Measurements from ENCODE around the gene SEPTIN1. TPM values are rescaled to one million over a fixed set of nuclear protein-coding genes. Genes with fewer than 3 reads are reported as not detected.

The SEPTIN1 gene
- total and polyA plus RNA-seq, 2 of the 13 experiments (the other 11 are each of a cell fraction or from before 2014, with no cell fraction given), result 0.18 to 0.67 TPM

DNA sequence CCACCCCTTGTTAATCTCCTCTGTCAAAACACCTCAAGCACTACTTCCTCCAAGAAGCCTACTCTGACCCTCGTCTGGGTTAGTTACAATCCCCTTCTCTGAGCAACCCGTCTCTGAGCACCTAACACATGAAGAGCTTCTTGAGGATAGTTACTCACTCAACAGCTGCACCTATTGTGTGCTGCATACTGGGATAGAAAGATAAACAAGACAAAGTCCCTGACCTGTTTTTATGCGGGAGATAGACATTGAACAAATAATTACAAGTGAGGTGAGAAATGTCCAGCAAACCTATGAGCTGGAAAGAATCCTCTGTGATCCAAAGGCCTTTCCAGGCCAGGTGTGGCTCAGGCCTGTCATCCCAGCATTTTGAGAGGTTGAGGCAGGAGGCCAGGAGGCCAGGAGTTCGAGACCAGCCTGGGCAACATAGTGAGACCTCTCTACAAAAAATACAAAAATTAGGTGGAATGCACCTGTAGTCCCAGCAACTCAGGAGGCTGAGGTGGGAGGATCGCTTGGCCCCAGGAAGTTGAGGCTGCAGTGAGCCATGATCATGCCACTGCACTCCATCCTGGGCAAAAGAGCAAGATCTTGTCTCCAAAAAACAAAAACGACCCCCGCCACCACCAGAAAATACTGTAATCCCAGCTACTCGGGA, 19.5 kb upstream of the SEPTIN1 start (continued):
- TF ChIP-seq, protein P1, sequence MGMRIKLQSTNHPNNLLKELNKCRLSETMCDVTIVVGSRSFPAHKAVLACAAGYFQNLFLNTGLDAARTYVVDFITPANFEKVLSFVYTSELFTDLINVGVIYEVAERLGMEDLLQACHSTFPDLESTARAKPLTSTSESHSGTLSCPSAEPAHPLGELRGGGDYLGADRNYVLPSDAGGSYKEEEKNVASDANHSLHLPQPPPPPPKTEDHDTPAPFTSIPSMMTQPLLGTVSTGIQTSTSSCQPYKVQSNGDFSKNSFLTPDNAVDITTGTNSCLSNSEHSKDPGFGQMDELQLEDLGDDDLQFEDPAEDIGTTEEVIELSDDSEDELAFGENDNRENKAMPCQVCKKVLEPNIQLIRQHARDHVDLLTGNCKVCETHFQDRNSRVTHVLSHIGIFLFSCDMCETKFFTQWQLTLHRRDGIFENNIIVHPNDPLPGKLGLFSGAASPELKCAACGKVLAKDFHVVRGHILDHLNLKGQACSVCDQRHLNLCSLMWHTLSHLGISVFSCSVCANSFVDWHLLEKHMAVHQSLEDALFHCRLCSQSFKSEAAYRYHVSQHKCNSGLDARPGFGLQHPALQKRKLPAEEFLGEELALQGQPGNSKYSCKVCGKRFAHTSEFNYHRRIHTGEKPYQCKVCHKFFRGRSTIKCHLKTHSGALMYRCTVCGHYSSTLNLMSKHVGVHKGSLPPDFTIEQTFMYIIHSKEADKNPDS (CRISPR knock-in tag; IDR thresholded peaks at IDR 0.05), result peak; percentile 69; the same call in 1 of the 2 replicates
- TF ChIP-seq, protein P2, sequence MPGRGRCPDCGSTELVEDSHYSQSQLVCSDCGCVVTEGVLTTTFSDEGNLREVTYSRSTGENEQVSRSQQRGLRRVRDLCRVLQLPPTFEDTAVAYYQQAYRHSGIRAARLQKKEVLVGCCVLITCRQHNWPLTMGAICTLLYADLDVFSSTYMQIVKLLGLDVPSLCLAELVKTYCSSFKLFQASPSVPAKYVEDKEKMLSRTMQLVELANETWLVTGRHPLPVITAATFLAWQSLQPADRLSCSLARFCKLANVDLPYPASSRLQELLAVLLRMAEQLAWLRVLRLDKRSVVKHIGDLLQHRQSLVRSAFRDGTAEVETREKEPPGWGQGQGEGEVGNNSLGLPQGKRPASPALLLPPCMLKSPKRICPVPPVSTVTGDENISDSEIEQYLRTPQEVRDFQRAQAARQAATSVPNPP (CRISPR knock-in tag; IDR thresholded peaks at IDR 0.05), result no peak
- no peak for TF ChIP-seq JDP2 (CRISPR knock-in tag; IDR thresholded peaks at IDR 0.05; ENCODE audit: borderline replicate concordance)
- TF ChIP-seq HMGA1 (CRISPR knock-in tag; conservative IDR thresholded peaks at IDR 0.05), result no peak
- peak; percentile 80; the same call in 1 of the 2 replicates for TF ChIP-seq ZSCAN20 (CRISPR knock-in tag; IDR thresholded peaks at IDR 0.05; ENCODE audit: borderline replicate concordance)
- TF ChIP-seq, protein P3, sequence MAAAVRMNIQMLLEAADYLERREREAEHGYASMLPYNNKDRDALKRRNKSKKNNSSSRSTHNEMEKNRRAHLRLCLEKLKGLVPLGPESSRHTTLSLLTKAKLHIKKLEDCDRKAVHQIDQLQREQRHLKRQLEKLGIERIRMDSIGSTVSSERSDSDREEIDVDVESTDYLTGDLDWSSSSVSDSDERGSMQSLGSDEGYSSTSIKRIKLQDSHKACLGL (CRISPR knock-in tag; IDR thresholded peaks at IDR 0.05), result no peak
- TF ChIP-seq CC2D1A (CRISPR knock-in tag; IDR thresholded peaks at IDR 0.05), result no peak
- TF ChIP-seq, protein P4, sequence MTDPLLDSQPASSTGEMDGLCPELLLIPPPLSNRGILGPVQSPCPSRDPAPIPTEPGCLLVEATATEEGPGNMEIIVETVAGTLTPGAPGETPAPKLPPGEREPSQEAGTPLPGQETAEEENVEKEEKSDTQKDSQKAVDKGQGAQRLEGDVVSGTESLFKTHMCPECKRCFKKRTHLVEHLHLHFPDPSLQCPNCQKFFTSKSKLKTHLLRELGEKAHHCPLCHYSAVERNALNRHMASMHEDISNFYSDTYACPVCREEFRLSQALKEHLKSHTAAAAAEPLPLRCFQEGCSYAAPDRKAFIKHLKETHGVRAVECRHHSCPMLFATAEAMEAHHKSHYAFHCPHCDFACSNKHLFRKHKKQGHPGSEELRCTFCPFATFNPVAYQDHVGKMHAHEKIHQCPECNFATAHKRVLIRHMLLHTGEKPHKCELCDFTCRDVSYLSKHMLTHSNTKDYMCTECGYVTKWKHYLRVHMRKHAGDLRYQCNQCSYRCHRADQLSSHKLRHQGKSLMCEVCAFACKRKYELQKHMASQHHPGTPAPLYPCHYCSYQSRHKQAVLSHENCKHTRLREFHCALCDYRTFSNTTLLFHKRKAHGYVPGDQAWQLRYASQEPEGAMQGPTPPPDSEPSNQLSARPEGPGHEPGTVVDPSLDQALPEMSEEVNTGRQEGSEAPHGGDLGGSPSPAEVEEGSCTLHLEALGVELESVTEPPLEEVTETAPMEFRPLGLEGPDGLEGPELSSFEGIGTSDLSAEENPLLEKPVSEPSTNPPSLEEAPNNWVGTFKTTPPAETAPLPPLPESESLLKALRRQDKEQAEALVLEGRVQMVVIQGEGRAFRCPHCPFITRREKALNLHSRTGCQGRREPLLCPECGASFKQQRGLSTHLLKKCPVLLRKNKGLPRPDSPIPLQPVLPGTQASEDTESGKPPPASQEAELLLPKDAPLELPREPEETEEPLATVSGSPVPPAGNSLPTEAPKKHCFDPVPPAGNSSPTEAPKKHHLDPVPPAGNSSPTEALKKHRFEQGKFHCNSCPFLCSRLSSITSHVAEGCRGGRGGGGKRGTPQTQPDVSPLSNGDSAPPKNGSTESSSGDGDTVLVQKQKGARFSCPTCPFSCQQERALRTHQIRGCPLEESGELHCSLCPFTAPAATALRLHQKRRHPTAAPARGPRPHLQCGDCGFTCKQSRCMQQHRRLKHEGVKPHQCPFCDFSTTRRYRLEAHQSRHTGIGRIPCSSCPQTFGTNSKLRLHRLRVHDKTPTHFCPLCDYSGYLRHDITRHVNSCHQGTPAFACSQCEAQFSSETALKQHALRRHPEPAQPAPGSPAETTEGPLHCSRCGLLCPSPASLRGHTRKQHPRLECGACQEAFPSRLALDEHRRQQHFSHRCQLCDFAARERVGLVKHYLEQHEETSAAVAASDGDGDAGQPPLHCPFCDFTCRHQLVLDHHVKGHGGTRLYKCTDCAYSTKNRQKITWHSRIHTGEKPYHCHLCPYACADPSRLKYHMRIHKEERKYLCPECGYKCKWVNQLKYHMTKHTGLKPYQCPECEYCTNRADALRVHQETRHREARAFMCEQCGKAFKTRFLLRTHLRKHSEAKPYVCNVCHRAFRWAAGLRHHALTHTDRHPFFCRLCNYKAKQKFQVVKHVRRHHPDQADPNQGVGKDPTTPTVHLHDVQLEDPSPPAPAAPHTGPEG (CRISPR knock-in tag; IDR thresholded peaks at IDR 0.05), result no peak
- peak; percentile 98 for TF ChIP-seq KDM1A (CRISPR knock-in tag; IDR thresholded peaks at IDR 0.05)
- TF ChIP-seq FOSL1 (CRISPR knock-in tag; IDR thresholded peaks at IDR 0.05; ENCODE audit: borderline replicate concordance), result no peak
- TF ChIP-seq, protein P5, sequence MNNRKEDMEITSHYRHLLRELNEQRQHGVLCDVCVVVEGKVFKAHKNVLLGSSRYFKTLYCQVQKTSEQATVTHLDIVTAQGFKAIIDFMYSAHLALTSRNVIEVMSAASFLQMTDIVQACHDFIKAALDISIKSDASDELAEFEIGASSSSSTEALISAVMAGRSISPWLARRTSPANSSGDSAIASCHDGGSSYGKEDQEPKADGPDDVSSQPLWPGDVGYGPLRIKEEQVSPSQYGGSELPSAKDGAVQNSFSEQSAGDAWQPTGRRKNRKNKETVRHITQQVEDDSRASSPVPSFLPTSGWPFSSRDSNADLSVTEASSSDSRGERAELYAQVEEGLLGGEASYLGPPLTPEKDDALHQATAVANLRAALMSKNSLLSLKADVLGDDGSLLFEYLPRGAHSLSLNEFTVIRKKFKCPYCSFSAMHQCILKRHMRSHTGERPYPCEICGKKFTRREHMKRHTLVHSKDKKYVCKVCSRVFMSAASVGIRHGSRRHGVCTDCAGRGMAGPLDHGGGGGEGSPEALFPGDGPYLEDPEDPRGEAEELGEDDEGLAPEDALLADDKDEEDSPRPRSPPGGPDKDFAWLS (CRISPR knock-in tag; IDR thresholded peaks at IDR 0.05; ENCODE audit: borderline replicate concordance), result no peak
- TF ChIP-seq, protein P6, sequence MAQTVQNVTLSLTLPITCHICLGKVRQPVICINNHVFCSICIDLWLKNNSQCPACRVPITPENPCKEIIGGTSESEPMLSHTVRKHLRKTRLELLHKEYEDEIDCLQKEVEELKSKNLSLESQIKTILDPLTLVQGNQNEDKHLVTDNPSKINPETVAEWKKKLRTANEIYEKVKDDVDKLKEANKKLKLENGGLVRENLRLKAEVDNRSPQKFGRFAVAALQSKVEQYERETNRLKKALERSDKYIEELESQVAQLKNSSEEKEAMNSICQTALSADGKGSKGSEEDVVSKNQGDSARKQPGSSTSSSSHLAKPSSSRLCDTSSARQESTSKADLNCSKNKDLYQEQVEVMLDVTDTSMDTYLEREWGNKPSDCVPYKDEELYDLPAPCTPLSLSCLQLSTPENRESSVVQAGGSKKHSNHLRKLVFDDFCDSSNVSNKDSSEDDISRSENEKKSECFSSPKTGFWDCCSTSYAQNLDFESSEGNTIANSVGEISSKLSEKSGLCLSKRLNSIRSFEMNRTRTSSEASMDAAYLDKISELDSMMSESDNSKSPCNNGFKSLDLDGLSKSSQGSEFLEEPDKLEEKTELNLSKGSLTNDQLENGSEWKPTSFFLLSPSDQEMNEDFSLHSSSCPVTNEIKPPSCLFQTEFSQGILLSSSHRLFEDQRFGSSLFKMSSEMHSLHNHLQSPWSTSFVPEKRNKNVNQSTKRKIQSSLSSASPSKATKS (CRISPR knock-in tag; IDR thresholded peaks at IDR 0.05), result no peak
- peak; percentile 61; the same call in 1 of the 2 replicates for TF ChIP-seq PITX1 (CRISPR knock-in tag; IDR thresholded peaks at IDR 0.05)
